ENCODE data around the gene ANK2. TPM values are rescaled to one million over a fixed set of nuclear protein-coding genes. Genes with fewer than 3 reads are reported as not detected.

ANK2 gene
- total and polyA plus RNA-seq, 12 donors, result 21.9 to 373 (median 298) TPM

GRCh38 chr4:113263274-113263673 is 213.8 kb downstream of the ANK2 start:
- intact Hi-C loops (cut with DNase I), result no loop called here
- peaks cover 0 to 8% (median 0%) of the 10 kb centered on the region in 11 donors for H3K9me3 ChIP-seq

GRCh38 chr4:113270520-113271319 is 221.3 kb downstream of the ANK2 start:
- WGBS, 2 donors, result 82 to 86% methylated on average over 7 of the region's 7 CpGs
- ATAC-seq, result no peak
- Histone ChIP-seq H3K9me3 (peaks cover 0 to 8% (median 0%) of the 10 kb centered on the region in 11 donors), H3K27me3 (no peaks in the 10 kb centered on the region), H3K4me1 (peaks cover 0 to 7% (median 0%) of the 10 kb centered on the region in 9 donors), H3K4me3 (no peak overlapping the region), H3K27ac (no peak overlapping the region), H3K36me3 (peaks cover 0 to 8% (median 0%) of the 10 kb centered on the region in 9 donors)
- TF ChIP-seq CTCF (IDR thresholded peaks at IDR 0.05), result no peak
- DNase-seq, result no peak
- intact Hi-C loops (cut with DNase I), result loop anchor here in 1 of 10 donors (10.0 kb wide), 1 partner anchor 166 kb away; no protein-coding TSS in a partner anchor

More at GRCh38 chr4:113263274-113263673, 213.8 kb downstream of the ANK2 start:
- Histone ChIP-seq H3K4me3 (no peak overlapping the region), H3K27ac (no peak overlapping the region), H3K36me3 (peaks cover 0 to 17% (median 0%) of the 10 kb centered on the region in 9 donors), H3K27me3 (no peaks in the 10 kb centered on the region), H3K4me1 (no peaks in the 10 kb centered on the region)
- TF ChIP-seq CTCF (IDR thresholded peaks at IDR 0.05), result no peak
- ATAC-seq, result no peak
- WGBS, 2 donors, result 67 to 81% methylated on average over 1 of the region's 1 CpG
- DNase-seq, result no peak

GRCh38 chr4:113272523-113272922 is 223.1 kb downstream of the ANK2 start:
- intact Hi-C loops (cut with DNase I), result loop anchor here in 1 of 10 donors (10.0 kb wide), 1 partner anchor 168 kb away; no protein-coding TSS in a partner anchor
- no peaks in the 10 kb centered on the region for H3K27me3 ChIP-seq
- no peak for TF ChIP-seq CTCF (IDR thresholded peaks at IDR 0.05)
- H3K4me1 ChIP-seq, result peaks cover 0 to 16% (median 6%) of the 10 kb centered on the region in 9 donors
- peaks cover 0 to 7% (median 0%) of the 10 kb centered on the region in 9 donors for H3K36me3 ChIP-seq
- H3K27ac ChIP-seq, result no peak overlapping the region
- H3K9me3 ChIP-seq, result peaks cover 0 to 3% (median 0%) of the 10 kb centered on the region in 11 donors
- no peak overlapping the region for H3K4me3 ChIP-seq
- DNase-seq (no peak), ATAC-seq (no peak)

GRCh38 chr4:113273721-113274220 is 224.3 kb downstream of the ANK2 start:
- no peak for TF ChIP-seq CTCF (IDR thresholded peaks at IDR 0.05)
- ATAC-seq (no peak), DNase-seq (no peak)
- no peaks in the 10 kb centered on the region for H3K27me3 ChIP-seq
- peaks cover 0 to 10% (median 0%) of the 10 kb centered on the region in 9 donors for H3K36me3 ChIP-seq
- no peaks in the 10 kb centered on the region for H3K9me3 ChIP-seq
- no peak overlapping the region for H3K27ac ChIP-seq
- peaks cover 0 to 25% (median 6%) of the 10 kb centered on the region in 9 donors for H3K4me1 ChIP-seq
- intact Hi-C loops (cut with DNase I), result loop anchor here in 1 of 10 donors (10.0 kb wide), 1 partner anchor 169 kb away; no protein-coding TSS in a partner anchor
- no peak overlapping the region for H3K4me3 ChIP-seq

Data from heart right ventricle (tissue), 16 donors.